EH (cell line): ENCODE data around the gene FGF19.

ENCODE experiments used
- DNase-seq: peaks from one replicate; pipeline ENCODE4 v3.0.0-alpha.2; 2015; ENCODE audit warnings: low read depth

The FGF19 gene, protein sequence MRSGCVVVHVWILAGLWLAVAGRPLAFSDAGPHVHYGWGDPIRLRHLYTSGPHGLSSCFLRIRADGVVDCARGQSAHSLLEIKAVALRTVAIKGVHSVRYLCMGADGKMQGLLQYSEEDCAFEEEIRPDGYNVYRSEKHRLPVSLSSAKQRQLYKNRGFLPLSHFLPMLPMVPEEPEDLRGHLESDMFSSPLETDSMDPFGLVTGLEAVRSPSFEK

DNA sequence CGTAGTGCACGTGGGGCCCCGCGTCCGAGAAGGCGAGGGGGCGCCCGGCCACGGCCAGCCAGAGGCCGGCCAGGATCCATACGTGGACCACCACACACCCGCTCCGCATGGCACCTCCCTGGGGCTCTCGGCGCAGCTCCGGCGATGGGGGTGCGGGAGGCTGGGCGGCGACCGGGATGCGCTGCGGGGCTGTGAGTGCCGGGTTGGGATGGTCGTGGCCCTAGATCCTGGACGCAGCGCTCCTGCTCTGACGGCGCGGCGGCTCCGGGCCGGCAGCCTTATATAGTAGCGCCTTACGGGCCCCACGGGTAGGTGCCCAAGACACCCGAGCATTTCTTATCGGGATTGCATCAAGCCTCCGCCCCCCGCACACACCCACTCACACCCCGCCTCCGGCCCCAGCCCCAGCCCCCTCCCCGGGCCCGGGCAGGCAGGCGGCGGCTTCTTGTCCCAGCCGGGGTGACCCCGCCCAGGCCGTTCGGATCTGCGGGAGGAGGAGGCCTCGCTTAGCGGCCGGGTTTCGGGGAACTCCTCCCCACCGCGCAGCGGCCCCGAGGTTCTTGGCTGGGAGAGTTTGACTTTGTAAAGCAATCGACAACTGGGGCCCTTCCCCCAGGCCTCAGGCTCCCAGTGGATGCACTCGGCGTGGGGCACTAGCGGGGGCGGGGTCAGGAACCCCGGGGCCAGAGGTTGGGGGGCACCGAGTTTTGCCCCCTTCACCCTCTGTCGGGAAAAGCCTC, at the start of gene FGF19:
FGF19 (minus strand) TSS at position 255 of the 740 bp plus-strand sequence; CDS start at position 109, 146 bp downstream.
- no peak for DNase-seq

DNA sequence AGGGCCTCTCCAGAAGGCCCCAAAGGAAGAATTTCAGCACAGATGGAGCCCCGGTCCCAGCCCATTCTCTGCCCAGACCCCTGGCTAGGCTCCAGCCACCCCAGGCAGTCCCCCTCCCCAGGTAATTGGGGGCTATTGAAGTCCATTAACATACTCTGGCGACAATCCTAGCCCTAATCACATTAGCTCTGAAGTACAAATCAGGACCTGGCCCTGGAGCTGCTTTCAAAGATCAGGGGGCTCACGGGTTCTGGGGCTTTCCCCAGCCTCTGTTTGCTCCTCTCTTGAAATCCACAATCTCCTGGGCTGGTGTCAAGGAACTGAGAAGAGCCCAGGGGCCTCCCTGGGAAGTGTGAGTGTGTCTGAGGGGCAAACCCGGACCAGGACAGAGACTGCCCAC, 49.1 kb upstream of the FGF19 start:
- no peak for DNase-seq

DNA sequence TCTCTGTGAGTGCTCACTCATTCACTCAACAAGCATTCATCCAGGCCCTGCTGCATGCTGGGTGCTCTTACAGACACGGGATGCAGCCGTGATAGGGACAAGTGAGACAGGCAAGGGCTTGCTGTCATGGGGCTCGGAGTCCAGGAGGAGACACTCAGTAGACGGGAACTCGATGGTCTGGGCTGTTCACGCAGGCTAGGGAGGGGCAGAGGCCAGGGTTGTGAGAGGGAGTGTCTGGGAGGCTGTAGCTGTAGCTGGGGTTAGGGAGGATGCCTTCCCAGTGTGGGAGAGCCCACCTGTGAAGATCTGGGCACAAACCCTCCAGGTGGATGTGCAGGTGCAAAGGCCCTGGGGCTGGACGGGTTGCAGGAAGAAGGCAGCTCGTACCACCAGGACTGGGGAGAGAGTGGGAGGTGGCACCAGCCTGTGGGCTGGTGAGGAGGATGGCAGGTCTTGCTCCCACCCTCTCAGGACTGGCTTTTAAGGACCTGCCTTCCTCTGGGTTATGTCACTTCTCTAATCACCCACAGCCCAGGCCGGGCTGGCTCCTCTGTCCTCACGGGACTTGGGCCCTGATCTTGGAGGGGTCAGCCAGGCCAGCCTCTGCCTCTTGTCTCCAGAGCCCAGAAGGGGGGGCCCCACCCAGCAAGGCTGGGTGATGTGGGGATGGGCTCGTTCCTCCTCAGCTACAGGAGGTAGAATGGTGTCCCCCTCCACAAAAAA, 47.2 kb upstream of the FGF19 start:
- DNase-seq: no peak

DNA sequence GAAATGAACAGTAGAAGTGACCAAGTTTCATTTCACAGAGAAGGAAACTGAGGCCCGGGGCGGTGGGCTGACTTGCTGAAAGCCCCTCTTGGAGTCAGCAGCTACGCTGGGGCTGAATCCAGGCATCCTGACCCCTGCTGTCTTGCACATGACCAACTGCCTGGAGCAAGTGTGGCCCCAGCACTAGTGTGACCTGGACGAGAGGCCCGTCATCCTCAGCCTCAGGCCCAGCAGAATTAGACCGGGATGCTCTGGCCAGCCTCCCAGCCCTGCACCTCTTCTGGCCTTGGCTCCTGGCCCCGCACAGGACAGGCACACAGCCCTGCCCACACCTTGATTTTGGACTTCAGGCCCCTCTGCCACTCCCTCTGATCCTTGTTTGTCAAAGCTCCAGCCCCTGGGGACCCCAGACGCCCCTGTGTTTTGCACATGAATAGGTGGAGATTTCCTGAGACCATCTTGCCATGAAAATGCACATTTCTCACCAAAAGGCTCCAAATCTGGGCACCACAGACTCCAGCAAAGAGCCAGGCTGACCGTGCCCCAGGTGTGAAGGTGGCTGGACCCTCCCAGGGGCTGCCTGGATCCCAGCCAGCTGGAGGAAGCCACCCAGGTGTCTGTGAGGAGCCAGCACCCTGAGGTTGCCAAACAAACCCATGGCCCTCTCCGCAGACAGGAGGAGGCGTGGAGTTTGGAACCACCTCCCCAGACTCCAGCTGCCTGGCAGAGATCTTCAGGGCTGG, 46.5 kb upstream of the FGF19 start:
- no peak for DNase-seq

DNA sequence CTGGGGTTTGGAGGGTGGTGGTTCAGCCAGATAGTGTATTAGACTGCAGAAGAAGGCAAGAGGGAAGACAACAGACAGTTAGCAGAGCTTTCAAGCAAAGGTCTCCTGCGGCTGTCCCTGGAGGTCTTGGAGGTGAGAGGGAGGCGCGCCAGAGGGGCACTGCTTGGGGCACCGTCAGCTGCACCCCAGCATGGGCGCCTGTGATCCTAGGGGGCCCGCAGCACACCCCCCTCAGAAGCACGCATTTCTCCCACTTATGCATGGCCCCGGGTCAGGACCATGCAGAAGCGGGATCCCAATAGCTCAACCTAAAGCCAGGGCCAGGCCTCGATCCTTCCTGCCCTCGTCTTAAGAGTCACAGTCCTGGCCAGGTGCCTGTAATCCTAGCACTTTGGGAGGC, 44.8 kb upstream of the FGF19 start:
- no peak for DNase-seq

DNA sequence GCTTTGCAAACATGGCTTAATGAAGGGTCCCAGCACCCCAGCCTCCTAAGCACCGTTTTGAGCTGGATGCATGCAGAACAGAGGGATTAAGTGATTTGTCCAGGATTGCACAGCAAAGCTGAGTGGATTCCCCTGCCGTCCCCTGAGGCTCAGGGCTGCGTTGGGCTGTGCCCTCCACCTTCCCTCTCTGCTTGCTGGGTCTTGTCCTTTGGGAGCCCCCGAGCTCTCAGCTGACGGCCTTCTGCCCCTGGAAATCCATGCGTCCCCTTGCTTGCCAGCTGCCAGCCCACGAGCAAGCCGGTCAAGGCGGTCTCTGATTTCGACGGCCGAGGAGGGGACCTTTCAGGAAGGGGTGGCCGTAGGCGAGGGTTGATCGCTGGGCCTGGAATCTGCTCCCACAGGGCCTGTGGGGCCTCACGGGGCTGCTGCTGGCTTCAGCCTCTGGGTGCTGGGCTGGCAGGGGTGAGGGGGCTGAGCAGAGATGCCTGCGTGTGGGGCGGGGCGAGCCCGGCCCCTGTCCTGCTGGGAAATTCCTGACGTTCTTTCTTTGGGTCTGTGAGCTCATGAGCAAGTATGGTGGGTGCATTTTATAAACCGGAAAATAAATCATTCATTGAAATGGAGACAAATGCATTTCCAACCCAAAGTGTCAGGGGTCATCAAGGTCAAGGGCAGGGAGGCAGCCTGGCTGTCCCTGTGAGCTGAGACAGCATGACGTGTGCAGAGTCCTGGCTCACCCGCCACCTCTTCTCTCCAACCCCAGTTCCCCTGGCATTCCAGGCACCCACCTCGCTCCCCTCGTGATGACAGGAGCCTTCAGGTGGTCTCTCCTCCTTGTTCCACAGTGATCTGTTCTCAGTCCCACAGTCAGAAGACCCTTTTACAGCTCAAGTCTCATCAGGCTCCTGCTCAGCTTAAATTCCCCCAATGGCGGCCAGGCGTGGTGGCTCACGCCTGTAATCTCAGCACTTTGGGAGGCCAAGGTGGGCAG, 43.2 kb upstream of the FGF19 start:
- DNase-seq: peak; percentile 35

DNA sequence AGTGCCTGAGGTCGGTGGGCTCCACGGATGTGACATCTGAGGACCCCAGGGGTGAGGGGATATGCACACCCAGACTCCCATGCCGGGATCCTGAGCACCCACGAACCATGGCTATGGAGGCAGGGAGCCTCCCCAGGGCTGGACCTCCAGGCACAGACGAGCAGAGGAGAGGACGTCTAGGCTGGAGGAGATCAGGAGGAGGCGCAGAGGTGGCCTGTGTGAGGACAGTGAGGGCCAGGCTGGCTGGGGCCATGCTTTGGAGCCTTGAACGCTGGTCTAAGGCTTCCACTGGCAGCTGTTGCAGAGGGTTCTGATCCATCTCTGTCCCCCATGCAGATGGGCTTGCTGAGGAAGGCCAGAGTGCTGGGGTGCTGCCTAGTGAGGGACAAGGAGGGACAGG, 42.3 kb upstream of the FGF19 start:
- no peak for DNase-seq

DNA sequence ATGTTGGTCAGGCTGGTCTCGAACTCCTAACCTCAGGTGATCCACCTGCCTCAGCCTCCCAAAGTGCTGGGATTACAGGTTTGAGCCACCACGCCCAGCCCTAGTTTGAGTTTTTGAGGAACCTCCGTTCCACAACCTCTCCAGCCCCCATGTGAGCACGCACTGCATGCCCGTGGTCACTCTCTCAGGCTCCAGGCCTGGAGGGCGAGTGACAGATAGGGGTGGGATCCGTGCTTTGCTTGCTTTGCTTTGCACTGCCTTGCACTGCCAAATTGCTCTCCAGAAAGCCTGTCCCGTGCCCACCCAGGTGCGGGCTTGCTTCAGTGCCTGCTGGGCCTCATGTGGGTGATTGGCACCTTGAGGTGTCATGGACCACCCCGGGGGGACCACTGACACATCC, 41.4 kb upstream of the FGF19 start:
- DNase-seq: peak; percentile 23

DNA sequence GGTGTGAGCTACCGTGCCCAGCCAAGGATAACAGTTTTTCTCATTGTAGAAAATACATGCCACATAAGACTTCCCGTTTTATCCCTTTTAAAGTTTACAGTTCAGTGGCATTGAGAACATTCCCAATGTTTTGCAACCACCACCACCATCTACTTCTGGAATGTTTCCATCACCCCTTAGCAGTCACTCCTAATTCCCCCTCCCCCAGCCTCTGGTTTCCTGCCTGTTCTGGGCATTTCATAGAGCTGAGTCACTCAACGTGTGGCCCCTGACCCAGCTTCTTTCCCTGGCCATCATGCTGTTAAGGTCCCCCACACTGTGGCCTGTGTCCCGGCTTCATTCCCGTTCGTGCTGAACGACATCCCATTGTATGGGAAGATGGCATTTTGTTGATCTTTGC, 40.6 kb upstream of the FGF19 start:
- DNase-seq: peak; percentile 87

DNA sequence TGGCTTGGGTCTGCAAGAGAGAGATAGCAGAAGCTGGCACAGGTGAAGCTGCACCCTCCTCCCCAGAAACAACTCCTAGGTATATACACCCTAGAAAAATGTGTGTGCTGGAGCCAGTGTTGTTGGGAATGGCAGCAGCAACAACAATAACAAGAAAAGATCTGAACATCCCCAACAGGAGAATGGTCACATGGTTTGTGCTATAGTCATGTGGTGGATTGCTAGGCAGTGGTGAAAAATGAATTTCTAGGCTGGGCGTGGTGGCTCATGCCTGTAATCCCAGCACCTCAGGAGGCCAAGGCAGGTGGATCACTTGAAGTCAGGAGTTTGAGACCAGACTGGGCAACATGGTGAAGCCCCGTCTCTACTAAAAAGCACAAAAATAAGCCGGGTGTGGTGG, 31.0 kb upstream of the FGF19 start:
- no peak for DNase-seq

DNA sequence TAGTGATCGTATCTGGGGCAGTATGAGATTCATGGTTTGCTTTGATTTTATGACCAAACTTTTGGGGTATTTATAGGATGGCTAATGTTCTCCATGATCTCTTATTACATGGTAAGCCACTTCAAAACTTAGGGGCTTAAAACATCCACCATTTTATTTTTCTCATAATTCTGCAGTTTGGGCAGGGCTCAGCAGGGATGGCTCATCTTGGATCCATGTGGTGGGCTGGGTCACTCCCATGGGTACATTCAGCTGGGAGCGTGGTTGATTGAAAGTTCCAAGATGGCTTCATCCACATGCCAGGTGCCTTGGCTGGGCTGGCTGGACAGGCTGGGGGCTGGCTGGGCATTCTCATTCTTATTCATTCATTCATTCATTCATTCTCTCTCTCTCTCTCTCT, 30.5 kb upstream of the FGF19 start:
- DNase-seq: no peak

DNA sequence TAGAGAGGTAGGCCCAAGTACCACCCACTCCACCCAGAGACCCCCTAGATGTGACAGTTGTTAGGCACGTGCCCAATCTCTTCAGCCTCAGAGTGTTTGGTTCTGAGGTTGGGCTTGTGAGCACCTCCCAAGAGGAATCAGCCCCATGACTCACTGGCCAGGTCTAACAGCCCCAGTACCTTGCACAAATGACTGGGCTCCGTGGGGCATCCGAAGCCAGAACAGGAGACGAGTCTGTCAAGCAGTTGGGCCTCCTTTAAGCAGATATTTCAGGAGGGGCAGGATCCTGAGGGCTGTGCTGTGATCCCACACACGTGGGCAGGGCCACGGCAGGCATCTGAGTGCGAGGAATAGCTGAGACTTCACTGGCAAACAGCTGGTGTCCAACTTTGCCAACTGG, 29.1 kb upstream of the FGF19 start:
- DNase-seq: no peak

DNA sequence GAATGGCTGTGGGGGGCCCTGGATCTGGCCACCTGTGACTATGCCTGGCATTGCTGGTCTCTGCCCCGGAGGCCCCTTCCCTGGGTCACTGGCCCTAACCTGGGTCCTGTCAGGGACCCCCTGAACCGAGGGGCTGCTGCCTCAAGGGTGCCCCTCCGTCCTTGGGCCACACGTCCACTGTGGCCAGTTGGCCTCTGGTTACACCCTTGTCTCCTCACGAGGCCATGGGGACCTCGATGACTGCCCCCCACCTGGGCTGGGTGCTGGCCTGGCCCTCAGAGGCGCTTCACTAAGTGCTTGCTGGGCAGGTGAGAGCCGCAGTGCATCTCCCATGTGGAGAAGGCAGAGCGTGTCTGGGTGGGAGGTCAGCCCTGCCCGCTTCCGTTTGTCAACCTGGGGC, 27.3 kb upstream of the FGF19 start:
- DNase-seq: no peak

DNA sequence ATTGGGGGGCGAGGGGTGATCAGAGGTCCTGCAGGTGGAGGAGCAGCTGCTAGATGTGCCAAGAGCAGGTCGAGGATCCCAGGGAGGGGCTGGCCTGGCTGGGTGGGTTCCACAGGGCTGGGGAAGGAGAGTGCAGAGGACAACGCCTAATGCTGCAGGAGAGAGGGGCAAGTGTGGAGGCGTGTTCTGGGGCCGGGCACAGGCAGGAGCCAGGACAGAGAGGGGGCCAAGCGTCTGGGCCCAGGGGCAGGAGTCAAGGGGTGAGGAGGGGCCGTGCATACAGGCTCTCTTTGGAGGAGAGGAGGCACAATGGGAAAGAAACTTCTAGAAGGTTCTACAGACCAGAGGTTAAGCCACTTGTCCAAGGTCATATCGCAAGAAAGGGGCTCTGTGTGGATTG, 26.7 kb upstream of the FGF19 start:
- DNase-seq: no peak

DNA sequence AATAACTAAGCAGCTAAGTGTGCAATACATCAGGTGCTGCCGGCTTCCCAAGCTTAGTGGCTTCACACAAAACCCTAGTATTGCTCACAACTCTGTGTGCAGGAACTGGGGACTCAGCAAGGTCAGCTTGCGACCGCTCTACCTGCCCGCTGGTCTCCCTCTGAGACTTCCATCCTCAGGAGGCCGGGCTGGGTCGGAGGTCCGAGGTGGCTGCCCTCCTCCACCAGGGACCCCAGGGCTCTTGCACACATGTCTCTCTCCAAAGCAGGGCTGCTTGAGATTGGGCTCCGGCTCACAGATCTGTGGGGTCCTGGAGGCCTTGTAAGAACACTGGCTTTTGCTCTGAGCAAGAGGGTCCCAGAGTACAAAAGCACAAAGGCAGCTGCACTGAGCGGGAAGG, 25.4 kb upstream of the FGF19 start:
- DNase-seq: no peak

DNA sequence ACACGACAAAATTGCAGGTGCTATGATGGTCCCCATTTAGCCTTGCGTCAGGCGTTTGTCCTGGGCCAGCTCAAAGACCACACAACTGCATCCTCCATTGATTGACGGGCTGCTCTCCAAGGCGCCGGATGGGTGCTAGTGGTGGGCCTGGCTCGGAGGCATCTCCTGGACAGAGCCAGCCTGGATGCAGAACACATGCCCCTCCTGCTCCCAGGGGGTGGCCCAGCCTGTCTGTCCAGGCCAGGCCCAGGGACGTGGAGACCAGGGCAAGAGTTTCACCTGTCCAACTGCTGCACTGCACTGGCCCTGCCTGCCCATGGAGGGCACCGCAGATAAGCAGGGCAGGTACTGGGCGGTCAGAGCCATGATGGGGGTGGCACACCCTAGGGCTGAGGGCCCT, 23.4 kb upstream of the FGF19 start:
- DNase-seq: no peak

DNA sequence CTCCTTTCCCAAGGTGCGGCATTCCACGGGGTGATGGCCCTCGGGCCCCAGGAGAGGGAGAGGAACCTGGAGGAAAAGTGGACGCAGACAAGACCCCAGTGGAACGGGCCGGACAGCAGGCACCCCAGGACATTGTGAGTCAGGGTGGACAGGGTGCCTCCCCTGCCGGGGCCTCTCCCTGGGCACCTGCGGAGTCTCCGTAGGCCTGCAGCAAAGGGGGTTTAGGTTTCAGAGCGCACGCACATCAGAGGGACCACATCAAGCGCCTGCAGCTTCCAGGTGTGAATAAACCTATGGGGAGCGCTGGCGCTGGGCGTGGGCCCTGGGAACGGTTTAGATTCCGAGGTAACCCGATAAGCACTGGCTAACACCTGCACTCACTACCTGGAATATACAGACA, 22.7 kb upstream of the FGF19 start:
- DNase-seq: no peak

DNA sequence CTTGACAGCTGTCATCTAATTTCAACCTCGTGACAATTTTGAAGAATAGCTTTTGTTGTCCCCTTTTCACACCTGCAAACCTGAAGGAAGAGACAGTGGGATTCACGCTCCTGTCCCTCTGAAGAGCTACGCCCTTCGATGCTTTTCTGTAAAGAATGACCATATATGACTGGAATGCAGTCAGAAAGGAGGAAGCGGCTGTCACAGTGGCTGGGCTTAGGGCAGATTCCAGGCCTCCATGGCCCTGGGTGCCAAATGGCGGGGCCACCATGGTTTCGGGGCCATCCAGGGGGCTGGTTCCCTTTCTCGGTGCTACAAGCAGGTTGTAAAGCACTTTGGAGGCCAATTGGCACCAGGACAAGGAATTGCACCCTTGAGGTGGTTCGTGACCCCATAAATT, 22.2 kb upstream of the FGF19 start:
- peak; percentile 51 for DNase-seq

DNA sequence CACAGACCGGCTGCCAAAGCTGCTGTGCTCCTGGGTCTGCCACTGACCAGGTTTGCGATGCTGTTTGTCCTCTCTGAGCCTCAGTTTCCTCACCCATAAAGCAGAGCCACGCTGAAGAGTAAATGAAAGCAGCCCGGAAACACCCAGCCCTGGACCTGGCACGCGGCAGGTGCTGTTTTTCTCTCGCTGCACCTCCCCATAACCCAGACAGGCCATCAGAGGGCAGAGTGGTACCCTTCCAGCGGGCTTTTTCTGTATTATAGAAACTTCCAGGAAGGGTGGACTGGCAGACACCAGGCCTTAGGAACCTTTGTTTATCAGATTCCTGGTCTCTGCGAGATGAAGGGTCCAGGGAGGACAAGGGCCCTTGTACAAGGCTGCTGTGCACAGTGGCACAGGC, 17.9 kb upstream of the FGF19 start:
- peak; percentile 13 for DNase-seq

DNA sequence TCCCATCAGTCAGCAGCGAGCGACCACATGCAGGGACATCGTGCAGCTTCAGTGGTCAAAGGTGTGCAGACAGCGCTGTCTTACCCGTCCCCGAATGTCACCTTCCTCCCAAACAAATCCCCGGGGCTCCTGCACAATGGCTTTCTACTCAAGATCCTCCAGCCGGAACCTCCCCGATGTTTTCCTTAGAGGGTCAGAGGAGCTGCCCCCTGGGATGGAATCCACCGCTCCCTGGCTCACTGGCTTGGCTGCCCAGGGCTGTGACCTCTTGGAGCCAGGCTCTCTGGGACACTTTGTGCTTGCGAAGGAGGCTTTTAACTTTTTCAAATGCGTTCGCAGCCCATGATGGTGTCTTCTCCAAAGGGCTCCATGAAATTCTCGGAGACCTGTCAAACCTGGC, 17.3 kb upstream of the FGF19 start:
- no peak for DNase-seq

DNA sequence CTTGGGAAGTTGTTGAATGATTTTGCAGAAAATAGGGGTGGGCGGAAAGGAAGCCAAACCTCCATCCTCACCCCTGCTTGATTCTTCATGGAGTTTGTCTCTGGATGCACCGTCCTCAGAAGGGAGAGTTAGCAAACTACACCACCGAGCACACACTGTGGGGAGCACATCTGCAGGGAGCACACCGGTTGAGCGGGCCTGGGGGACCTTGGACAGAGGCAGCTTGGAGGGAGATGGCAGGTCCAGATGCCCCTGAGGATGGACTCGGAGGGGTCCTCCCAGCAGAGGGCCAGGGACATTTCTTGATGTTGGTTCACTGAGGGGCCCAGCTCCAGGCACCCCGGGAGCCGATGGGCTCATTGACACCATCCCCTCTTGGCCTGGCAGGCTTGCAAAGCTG, 15.1 kb upstream of the FGF19 start:
- DNase-seq: no peak
